Ishikawa (cell line): ENCODE results near the gene PLA2G5.

ENCODE experiments used
- CEBPB ChIP-seq: IDR thresholded peaks from 2 replicates; pipeline ENCODE4 v1.6.1; 2012
- CREB1 ChIP-seq: IDR thresholded peaks from 2 replicates; pipeline ENCODE4 v1.6.1; 2012; ENCODE audit warnings: low read depth
- EGR1 ChIP-seq: IDR thresholded peaks from 2 replicates; pipeline ENCODE4 v1.6.1; 2012
- EP300 ChIP-seq: IDR thresholded peaks from 2 replicates; pipeline ENCODE4 v1.6.1; 2012; ENCODE audit warnings: borderline replicate concordance
- FOXM1 ChIP-seq: IDR thresholded peaks from 2 replicates; pipeline ENCODE4 v1.6.1; 2012; ENCODE audit warnings: low read depth, borderline replicate concordance
- MAX ChIP-seq: IDR thresholded peaks from 2 replicates; pipeline ENCODE4 v1.6.1; 2012
- NFIC ChIP-seq: IDR thresholded peaks from 2 replicates; pipeline ENCODE4 v1.6.1; 2012
- RAD21 ChIP-seq: IDR thresholded peaks from 2 replicates; pipeline ENCODE4 v1.6.1; 2012; ENCODE audit warnings: low read depth
- REST ChIP-seq: IDR thresholded peaks from 2 replicates; pipeline ENCODE4 v1.6.1; 2012; ENCODE audit warnings: low read depth, mild to moderate bottlenecking
- TAF1 ChIP-seq: IDR thresholded peaks from 2 replicates; pipeline ENCODE4 v1.6.1; 2012; ENCODE audit warnings: low read depth, mild to moderate bottlenecking
- TCF12 ChIP-seq: IDR thresholded peaks from 2 replicates; pipeline ENCODE4 v1.6.1; 2012; ENCODE audit warnings: low read depth
- TEAD4 ChIP-seq: IDR thresholded peaks from 2 replicates; pipeline ENCODE4 v1.6.1; 2012
- USF1 ChIP-seq: IDR thresholded peaks from 2 replicates; pipeline ENCODE4 v1.6.1; 2012
- YY1 ChIP-seq: IDR thresholded peaks from 2 replicates; pipeline ENCODE4 v1.6.1; 2012; ENCODE audit warnings: low read depth
- ZBTB7A ChIP-seq: IDR thresholded peaks from 2 replicates; pipeline ENCODE4 v1.6.1; 2012; ENCODE audit warnings: low read depth

The PLA2G5 gene

GRCh38 chr1:20037877-20038276 is 32.1 kb upstream of the PLA2G5 start:
- TF ChIP-seq EGR1 (no peak), YY1 (no peak), MAX (no peak), NFIC (no peak), TEAD4 (no peak), EP300 (no peak), CEBPB (no peak), REST (no peak), ZBTB7A (no peak), FOXM1 (no peak), TCF12 (no peak), USF1 (no peak), TAF1 (no peak), RAD21 (no peak), CREB1 (no peak)

- TF ChIP-seq YY1 (no peak), ZBTB7A (no peak), USF1 (no peak), TCF12 (no peak), CREB1 (no peak), RAD21 (no peak), EGR1 (no peak), TEAD4 (no peak), REST (no peak), NFIC (no peak), EP300 (no peak), FOXM1 (no peak), TAF1 (no peak), CEBPB (no peak), MAX (no peak)
Measured at GRCh38 chr1:20047096-20047495, 22.9 kb upstream of the PLA2G5 start.

GRCh38 chr1:20048563-20048962 is 21.4 kb upstream of the PLA2G5 start:
- no peak for TF ChIP-seq TEAD4

- TF ChIP-seq EP300 (no peak), RAD21 (no peak), MAX (no peak), TCF12 (no peak), NFIC (no peak), YY1 (no peak), EGR1 (no peak), ZBTB7A (no peak), CREB1 (no peak), TEAD4 (no peak), REST (no peak), CEBPB (no peak), TAF1 (no peak), USF1 (no peak), FOXM1 (no peak)
Measured at GRCh38 chr1:20051218-20051829, 18.7 kb upstream of the PLA2G5 start.
